Measurements from ENCODE around the gene PTPN13.

DNA sequence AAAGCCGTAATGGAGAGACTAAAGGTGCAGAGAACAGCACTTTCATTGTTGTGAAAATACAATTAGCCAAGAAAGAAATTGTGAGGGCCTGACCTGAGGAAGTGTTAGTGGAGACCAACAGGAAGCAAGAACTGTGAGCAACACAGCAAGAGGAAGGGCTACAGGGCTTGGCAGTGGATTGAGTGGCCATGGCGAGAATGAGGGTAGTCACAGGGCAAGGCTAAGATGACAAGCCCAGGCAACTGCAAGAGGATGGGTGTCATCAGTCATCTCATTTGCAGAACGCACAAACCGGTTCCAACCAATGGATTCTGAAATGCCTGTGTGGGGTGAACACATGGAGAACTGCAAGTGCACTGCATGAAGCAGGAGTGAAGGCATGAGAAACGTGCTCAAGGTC lies 251.5 kb downstream of the PTPN13 start:
- TF ChIP-seq, protein P1, sequence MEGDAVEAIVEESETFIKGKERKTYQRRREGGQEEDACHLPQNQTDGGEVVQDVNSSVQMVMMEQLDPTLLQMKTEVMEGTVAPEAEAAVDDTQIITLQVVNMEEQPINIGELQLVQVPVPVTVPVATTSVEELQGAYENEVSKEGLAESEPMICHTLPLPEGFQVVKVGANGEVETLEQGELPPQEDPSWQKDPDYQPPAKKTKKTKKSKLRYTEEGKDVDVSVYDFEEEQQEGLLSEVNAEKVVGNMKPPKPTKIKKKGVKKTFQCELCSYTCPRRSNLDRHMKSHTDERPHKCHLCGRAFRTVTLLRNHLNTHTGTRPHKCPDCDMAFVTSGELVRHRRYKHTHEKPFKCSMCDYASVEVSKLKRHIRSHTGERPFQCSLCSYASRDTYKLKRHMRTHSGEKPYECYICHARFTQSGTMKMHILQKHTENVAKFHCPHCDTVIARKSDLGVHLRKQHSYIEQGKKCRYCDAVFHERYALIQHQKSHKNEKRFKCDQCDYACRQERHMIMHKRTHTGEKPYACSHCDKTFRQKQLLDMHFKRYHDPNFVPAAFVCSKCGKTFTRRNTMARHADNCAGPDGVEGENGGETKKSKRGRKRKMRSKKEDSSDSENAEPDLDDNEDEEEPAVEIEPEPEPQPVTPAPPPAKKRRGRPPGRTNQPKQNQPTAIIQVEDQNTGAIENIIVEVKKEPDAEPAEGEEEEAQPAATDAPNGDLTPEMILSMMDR (conservative IDR thresholded peaks at IDR 0.05): no peak
- TF ChIP-seq ZFX (IDR thresholded peaks at IDR 0.05): no peak
